ENCODE data around the gene WDR53.

DNA sequence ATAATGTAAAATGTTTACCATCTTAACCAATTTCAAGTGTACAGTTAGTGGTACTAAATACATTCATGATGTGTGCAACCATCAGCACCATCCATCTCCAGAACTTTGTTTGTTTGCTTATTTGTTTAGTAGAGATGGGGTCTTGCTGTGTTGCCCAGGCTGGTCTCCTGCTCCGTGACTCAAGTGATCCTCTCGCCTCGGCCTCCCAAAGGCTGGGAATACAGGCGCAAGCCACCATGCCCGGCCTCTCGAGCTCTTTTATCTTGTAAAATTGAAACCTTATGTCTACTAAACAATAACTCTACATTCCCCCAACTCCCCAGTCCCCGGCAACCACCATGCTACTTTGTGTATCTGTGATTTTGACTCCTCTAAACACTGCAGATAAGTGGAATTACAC lies 32.0 kb upstream of the WDR53 start:
- TF ChIP-seq BCL6 (CRISPR knock-in tag; IDR thresholded peaks at IDR 0.05) (no peak), NR2C2 (CRISPR knock-in tag; IDR thresholded peaks at IDR 0.05) (no peak), NR2C2 (tag; IDR thresholded peaks at IDR 0.05) (no peak), KAT8 (IDR thresholded peaks at IDR 0.05; ENCODE audit: low read depth) (no peak), MAFF (IDR thresholded peaks at IDR 0.05; ENCODE audit: low read length) (no peak), TAF15 (IDR thresholded peaks at IDR 0.05; ENCODE audit: low read depth, low read length) (no peak), NFIC (IDR thresholded peaks at IDR 0.05) (no peak)
- TF ChIP-seq, protein P1, sequence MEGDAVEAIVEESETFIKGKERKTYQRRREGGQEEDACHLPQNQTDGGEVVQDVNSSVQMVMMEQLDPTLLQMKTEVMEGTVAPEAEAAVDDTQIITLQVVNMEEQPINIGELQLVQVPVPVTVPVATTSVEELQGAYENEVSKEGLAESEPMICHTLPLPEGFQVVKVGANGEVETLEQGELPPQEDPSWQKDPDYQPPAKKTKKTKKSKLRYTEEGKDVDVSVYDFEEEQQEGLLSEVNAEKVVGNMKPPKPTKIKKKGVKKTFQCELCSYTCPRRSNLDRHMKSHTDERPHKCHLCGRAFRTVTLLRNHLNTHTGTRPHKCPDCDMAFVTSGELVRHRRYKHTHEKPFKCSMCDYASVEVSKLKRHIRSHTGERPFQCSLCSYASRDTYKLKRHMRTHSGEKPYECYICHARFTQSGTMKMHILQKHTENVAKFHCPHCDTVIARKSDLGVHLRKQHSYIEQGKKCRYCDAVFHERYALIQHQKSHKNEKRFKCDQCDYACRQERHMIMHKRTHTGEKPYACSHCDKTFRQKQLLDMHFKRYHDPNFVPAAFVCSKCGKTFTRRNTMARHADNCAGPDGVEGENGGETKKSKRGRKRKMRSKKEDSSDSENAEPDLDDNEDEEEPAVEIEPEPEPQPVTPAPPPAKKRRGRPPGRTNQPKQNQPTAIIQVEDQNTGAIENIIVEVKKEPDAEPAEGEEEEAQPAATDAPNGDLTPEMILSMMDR (IDR thresholded peaks at IDR 0.05 in 2 of 3, conservative IDR thresholded peaks at IDR 0.05 in 1 of 3; ENCODE audit: insufficient read depth in 2 of 3, low read depth in 1 of 3, low read length in 3 of 3), result no peak
